Stimulated activated CD8-positive, alpha-beta memory T cell treated with anti-CD3 and anti-CD28 coated beads, Interleukin-12 subunit alpha, Interleukin-12 subunit beta, amount 100 ng/mL, for 4 hours (primary cell): Measurements from ENCODE around the gene TMEM63C.

Experiments used
- DNase-seq: peaks from one replicate; pipeline ENCODE4 v3.0.0-alpha.2; 2020; ENCODE audit warnings: low read depth

TMEM63C gene

GRCh38 chr14:77197988-77198387, 16.4 kb downstream of the TMEM63C start:
- DNase-seq = no peak

GRCh38 chr14:77198561-77198960, 17.0 kb downstream of the TMEM63C start:
- no peak for DNase-seq

DNA sequence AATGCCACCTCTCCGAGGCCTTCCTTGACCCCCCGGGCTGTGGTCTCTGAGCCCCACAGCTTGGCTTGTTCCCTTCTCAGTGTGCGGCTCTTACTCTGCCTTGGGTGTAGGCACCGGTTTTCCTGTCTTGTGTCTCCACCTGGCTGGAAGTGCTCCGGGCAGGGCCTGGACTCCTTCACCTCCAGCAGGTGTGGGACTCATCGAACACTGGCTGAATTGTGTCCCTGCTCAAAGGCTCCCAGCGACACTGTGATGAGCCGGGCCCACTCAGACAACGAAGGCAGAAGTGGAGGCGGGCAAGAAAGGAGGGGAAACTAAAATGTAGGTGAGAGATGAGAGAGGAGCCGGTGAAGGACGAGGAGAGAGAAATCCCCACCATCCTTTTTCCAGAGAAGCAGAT, 18.0 kb downstream of the TMEM63C start:
- no peak for DNase-seq

DNA sequence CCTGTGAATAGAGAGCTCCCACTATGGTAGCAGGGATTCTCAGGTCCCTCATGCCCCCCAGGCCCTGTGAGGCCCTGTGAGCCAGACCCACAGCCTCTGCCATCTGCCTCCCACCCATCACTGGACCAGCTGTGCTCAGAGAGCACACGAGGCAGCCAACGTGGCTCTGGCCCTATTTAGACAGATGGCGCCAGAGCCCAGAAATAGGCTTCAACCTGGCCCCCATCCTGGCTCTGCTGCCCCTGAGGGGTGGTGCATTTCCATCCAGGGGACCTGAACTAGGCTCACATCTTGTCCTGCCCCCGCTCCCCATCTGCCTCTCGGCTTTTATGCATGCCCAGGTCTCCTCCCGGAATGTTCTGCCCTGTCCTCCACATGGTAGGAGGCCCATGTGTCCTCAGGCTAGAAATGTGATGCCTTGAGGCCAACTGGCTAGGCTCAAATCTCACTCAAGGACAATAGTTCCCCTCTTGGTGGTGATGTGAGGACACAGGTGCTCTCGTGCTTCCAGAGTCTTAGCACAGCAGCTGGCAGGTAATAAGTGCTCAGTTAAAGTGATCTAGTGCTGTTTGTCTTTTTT, 18.9 kb downstream of the TMEM63C start:
- DNase-seq = no peak

GRCh38 chr14:77201696-77202095, 20.1 kb downstream of the TMEM63C start:
- DNase-seq = no peak

DNA sequence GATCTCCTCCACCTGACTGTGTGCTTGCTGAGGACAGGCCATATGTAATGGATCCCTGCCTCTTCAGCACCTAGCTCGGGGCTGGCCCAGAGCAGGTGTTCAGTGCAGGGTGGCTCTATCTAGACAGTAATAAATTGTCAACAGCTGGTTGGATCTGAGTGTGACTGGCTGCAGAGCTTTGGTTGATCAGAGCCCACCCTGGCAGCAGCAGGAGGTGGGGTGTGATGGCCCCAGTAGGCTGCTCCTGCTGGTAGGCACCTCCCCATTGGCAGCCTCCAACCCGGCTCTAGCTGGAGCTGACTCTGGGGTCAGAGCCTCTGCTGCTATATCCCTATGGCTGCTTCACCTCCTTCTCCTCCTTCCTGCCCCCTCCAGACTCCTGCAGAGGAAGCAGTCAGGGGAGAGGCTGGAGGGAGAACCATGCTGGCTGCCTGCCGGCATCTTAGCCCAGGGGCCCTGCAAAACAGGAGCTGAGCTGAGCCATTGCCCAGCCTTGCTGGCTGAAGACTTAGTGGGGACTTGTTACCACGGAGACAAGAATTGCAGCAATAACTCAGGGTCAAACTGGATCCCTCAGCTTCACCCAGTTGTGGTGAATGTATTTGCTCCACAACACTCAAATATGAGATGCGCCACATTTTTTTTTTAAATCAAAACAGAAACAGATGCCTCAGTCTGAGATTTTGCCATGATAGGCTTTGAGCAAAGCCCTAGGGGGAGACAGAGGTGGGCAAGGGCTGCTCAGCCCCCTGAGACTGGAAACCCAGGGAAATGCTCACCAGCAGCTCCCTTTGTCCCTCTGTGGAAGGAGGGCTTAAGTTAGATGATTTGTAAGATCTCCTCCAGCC, 22.2 kb downstream of the TMEM63C start:
- no peak for DNase-seq

GRCh38 chr14:77204459-77204771, 22.8 kb downstream of the TMEM63C start:
- DNase-seq = no peak

- DNase-seq = no peak
Measured at GRCh38 chr14:77204907-77205306, 23.3 kb downstream of the TMEM63C start.

DNA sequence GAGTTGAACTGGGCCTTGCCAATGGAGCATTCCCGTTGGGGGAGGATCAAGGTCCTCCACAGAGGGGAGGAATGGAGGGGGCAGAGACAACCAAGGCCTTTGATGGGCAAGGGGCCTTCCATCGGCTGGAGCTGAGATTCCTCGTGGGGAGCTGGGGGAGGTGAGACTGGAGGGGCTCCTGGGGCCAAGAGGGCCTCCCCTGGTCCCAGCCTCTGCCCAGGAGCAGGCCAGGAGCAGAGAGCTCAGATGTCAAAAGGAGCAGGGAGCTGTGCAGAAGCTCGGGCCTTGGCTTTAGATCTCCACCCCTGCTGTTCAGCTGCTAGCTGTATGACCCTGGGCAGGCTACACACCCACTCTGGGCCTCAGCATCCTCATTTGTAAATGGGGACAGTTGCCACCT, 24.0 kb downstream of the TMEM63C start:
- no peak for DNase-seq

GRCh38 chr14:77206261-77206824, 24.7 kb downstream of the TMEM63C start:
- DNase-seq = no peak

- DNase-seq = no peak
Measured at GRCh38 chr14:77206877-77207389, 25.3 kb downstream of the TMEM63C start.

- DNase-seq = peak; percentile 5
Measured at GRCh38 chr14:77208291-77208978, 26.8 kb downstream of the TMEM63C start.

DNA sequence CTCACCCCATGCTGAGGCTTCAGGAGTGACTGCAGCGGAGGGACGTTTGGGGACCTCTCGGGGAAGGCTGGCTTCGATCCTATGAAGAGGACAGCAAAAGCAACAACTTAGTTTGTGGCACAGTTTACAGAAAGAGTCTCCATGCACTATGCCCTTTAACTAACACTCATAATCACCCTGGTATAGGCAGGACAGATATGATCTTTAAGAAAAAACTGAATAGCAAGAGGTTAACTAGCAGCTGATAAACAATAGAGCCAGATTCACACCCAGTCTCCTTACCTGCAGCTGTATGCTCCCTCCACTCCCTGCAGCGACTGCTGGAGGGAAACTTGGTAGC, 27.4 kb downstream of the TMEM63C start:
- no peak for DNase-seq

DNA sequence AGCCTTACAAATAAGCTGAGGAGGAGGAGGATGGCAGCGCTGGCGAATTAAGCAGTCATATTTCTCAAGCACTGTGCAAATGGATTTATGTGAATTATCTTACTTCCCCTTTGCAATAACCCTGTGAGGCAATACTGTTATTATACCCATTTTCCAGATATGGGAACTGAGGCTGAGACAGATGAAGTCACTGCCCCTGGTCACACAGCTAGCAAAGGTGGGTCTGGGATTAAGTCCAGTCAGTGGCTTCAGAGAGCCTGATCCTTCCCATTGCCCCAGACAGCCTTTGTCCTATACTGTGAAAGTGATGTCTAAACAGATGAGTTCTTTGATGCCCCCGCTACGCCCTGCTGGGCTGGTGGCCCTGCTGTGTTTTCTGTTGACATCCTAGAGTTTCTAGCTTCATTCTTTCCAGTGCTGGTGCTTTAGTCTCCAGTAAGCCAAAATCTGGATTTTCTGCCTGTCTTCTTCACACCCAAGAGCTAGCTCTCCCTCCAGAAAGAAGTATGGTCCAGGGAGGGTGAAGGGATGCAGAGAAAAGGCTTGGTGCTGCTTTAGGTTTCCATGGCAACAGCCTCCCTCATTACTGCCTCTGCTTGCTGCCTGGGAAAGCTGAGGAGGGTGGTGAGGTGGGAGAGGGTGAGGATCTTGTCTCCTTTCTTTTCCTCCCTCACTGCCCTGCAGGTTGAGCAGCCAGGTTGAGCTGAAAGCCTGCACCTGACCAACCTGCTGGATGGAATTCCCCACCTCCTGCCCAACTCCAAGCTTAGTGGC, 30.7 kb downstream of the TMEM63C start:
- no peak for DNase-seq

DNA sequence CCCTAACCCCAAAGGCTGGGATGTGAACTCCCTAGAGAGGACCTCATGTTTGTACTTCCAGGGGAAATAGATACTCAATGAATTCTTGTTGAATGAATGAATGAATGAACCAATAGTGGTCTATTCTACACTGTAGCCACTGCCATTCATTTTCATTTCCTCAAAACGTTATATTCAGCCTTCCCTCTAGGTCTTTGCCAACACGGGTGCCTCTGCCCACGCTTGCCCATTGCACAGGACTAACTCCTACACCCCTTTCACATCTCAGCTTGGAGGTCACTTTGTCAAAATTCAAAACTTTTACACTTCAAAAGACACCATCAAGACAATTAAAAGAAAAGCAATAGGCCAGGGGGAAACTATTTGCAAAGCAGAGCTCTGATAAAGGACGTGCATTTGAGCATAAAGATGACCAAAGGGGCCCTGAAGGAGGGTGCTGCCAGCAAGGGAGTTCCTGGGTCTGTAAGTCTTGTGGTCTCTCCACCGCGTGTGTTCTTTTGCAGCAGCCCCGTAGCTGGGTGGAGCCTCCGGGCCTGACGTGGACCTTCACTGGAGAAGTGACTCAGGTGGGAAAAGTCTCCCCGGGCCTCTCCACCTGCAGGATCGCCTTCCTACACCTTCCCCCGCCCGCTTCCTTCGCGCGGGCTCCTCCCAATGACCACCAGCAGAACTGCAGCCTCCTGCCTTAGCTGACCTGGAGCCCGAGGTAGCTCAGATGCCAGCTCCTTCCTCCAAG, 31.5 kb downstream of the TMEM63C start:
- DNase-seq = no peak

GRCh38 chr14:77213679-77214016, 32.0 kb downstream of the TMEM63C start:
- no peak for DNase-seq

GRCh38 chr14:77214216-77214615, 32.6 kb downstream of the TMEM63C start:
- DNase-seq = no peak

DNA sequence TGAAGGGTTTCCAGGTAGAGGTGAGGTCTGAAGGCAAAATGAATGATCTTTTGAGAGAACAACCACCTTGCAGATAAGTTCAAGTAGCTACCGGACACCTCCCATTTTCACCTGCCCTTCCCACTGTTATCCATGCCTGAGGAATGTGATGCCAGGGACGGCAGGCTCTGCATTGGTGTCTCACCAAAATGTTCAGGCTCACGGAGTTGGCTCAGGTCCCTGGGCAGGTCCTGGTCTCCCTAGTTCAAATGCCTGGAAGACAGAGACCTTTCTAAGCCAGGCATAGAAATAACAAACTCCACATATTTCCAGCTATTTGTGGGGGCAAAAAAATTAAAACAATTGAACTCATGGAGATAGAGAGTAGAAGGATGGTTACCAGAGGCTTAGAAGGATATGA, 36.0 kb downstream of the TMEM63C start:
- no peak for DNase-seq

- no peak for DNase-seq
Measured at GRCh38 chr14:77219591-77219990, 38.0 kb downstream of the TMEM63C start.

DNA sequence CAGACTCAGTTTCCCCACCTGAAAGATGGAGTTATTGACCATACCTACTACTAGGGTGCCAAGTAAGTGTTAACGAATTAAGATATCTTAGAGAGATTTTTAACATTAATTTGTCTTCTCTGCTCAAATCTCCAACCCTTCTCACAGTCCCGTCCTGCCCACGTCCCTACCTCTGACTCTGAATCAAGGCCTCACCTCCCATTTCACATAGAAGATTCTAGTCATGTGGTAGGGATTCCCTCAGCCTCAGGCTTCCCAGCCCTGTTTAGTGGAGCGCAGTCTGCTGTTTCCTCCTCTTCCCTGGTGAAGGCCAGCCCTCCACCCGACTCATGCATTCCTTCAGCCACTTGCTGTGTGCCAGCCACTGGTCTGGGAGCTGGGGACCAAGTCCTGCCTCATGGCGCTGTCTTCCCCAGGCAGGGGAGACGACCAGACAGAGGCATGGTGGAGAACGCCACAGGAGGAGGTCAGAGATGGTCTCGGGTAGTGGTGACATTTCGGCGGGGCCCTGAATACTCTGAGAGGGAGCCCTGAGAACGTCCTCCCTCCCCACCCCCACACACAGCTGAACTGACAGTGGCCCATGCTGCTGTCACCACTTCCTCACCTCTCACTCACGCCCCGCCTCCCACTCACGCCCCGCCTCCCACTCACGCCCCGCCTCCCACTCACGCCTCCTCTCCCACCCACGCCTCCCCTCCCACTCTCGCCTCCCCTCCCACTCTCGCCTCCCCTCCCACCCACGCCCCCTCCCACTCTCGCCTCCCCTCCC, 38.8 kb downstream of the TMEM63C start:
- DNase-seq = no peak
